Rectal smooth muscle tissue (tissue), 1 donor: ENCODE results near the gene KCNB1.
A peak's percentile ranks its signal among the peaks of the same experiment; 100 is the strongest.
"Not testable (repeated sequence)": the region's sequence is repeated elsewhere in the genome, so short reads cannot be mapped to it uniquely, and the experiment has no call there.

ENCODE experiments used
- H3K27ac ChIP-seq: one replicate; pipeline ENCODE4 v1.7.0; 2013; ENCODE audit warnings: low read depth, low read length, inconsistent platforms
- H3K27me3 ChIP-seq: one replicate; pipeline ENCODE4 v1.7.0; 2013; ENCODE audit warnings: low read length; ENCODE audit not compliant: control insufficient read depth, insufficient read depth
- H3K36me3 ChIP-seq: one replicate; pipeline ENCODE4 v1.7.0; 2013; ENCODE audit warnings: low read length; ENCODE audit not compliant: control insufficient read depth, insufficient read depth
- H3K4me1 ChIP-seq: one replicate; pipeline ENCODE4 v1.7.0; 2013; ENCODE audit warnings: low read length; ENCODE audit not compliant: control insufficient read depth, insufficient read depth
- H3K4me3 ChIP-seq: one replicate; pipeline ENCODE4 v1.7.0; 2013; ENCODE audit warnings: low read length
- H3K9ac ChIP-seq: one replicate; pipeline ENCODE4 v1.7.0; 2013; ENCODE audit warnings: low read length

The KCNB1 gene

DNA sequence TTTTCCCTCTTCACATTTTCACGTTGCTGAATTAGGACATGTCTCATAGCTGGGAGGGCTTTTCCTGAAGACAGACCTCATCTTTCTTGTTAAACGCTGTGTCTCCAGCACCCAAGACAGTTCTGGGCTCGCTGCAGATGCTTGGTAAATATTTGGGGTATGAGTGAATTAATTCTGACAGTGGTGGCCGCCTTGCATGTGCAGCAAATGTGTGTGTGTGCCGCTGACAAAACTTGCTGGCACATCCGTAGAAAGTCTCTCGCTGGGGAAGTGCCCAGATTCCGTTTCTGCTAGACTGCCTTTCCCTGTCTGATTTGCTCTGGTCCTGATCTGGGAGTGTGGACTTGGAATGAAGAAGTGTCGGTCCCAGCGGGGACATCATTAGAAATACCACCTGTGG, 156.4 kb downstream of the KCNB1 start:
- Histone ChIP-seq H3K4me1 (peaks cover 2% of the 10 kb centered on the region), H3K27me3 (no peaks in the 10 kb centered on the region), H3K27ac (no peak overlapping the region), H3K9ac (no peak overlapping the region), H3K4me3 (no peak overlapping the region), H3K36me3 (no peaks in the 10 kb centered on the region)

DNA sequence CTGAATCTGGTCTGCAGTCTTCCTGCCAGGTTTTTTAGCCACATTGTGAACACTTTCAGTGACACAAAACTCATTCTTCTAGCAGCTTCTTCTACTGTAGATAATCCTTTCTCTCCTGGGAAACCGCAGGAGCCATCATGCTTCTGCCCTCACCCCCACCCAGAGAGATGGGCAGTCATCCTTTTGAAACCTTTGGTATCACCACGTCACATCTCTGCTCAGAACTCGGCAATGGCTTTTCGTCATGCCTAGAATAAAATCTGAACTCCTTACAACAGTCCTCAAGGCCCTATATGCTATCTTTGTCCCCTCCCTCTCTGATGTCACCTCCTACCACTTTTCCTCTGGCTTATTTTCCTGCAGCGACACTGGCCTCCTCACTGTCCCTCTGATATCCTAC, 158.2 kb downstream of the KCNB1 start:
- Histone ChIP-seq H3K4me1 (peaks cover 2% of the 10 kb centered on the region), H3K4me3 (no peak overlapping the region), H3K27me3 (peaks cover 5% of the 10 kb centered on the region), H3K9ac (no peak overlapping the region), H3K36me3 (no peaks in the 10 kb centered on the region), H3K27ac (no peak overlapping the region)

DNA sequence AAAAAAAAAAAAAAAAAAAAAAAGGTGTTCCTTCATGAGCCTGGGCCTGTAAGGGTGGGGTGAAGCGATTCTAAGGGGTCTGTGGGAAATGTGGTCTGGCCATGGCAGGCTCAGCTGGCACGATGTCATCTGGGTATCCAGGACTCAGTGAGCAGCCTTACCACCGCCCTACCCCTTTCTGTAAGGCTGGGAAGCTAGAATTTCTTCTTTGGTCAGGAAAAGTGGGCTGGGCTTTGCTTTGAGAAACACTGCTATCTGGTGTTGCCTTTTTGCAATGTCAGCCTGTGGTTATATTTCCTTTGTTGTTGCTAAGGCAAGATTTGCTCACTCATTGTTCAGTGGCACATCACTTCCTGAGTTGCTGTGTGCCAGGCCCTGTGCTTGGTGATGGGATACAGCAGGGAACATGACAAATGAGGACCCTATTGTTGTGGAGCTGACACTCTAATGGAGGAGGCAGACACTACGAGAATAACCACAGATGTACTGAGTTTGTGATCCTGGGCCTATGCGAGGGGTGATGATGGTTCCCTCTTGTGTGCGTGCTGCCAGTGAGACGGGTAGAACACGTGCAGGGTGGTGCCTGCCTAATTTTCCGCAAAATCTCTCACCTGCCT, 158.7 kb downstream of the KCNB1 start:
- H3K27me3 ChIP-seq, result peaks cover 9% of the 10 kb centered on the region
- no peak overlapping the region for H3K27ac ChIP-seq
- no peak overlapping the region for H3K4me3 ChIP-seq
- H3K4me1 ChIP-seq, result peaks cover 2% of the 10 kb centered on the region
- no peaks in the 10 kb centered on the region for H3K36me3 ChIP-seq
- H3K9ac ChIP-seq, result no peak overlapping the region

DNA sequence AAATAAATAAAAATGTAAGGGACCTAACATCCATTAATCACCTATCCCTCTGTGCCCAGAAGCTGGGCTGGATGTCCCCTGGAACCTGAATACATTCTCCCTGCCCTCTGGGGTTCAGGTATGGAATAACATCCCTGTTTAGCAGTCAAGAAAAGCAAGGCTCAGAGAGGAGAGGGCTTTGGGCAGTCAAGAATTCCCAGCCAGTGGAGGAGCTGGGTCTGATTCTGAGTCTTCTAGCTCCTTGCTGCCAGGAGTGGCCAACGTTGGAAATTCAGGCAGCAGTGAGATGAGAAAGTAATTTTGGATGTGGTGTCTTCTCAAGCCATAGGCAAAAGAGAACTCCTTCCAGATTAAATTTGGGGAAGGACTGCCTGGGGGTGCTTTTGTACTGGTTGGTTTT, 162.0 kb downstream of the KCNB1 start:
- Histone ChIP-seq H3K27me3 (peaks cover 20% of the 10 kb centered on the region), H3K4me3 (no peak overlapping the region), H3K9ac (no peak overlapping the region), H3K27ac (no peak overlapping the region), H3K4me1 (no peaks in the 10 kb centered on the region), H3K36me3 (no peaks in the 10 kb centered on the region)

DNA sequence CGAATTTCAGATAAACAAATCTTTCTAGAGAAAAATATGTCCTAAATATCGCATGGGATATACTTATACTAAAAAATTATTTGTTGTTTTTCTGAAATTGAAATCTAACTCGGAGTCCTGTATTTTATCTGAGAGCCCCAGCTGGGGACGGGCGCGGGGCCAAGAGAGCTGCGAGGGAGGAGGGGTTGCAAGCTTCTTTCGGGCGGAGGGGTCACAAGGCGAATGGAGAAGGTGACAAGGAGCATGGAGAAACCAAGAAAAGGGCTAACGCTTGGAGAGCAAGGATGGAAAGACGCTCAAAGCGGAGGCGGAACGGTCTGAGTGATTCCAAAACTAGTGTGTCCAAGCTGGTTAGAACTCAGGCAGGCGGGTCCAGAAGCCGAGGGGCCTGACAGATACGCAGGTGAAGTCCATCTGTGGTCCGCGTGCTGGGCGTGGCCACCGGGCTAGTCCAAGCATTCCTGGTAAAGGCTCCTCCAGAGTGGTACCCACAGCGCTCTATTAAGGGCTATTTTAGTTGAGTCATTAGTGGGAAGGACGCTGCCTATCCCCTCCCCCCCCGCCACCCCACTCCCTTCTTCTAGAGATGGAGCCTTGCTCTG, 163.2 kb downstream of the KCNB1 start:
- no peaks in the 10 kb centered on the region for H3K4me1 ChIP-seq
- H3K27me3 ChIP-seq, result peaks cover 20% of the 10 kb centered on the region
- H3K36me3 ChIP-seq, result no peaks in the 10 kb centered on the region
- H3K9ac ChIP-seq, result no peak overlapping the region
- peak overlapping the region; percentile 23 for H3K4me3 ChIP-seq
- no peak overlapping the region for H3K27ac ChIP-seq

DNA sequence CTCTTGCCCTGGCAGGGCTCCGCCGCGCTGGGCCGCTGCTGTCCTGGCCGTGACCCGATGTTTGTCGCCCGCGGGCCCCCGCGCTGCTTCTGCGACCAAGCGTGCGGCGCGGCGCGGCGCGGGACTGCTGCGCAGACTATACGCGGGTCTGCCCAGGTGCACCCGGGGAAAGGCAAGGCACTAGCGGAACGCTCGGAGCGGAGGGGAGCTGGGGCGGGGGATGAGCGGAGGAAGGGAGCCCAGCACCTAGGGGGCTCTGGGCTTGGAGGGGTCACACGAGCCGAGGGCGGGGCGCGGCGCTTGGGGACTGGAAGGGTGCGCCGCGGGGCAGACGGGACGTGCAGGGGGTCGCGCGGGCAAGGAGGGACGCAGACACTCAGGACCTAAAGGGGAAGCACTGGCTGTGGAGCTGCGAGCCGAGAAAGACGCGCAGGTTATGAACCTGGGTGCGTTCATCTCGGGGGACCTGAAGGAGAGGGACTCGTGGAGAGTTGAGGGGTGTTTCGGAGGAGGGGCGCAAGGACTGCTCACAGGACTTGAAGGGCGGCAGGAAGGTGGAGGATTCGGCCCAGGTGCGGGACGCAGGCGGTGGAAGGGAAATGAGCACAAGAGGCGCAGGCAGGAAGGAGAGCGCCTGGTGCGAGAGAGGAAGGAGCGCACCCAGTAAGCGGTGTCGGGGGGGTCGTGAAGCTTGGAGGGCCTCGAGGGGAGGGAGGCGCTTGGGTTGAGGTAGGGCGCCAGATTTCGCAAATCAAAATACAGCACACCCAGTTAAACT, 163.8 kb downstream of the KCNB1 start:
- no peak overlapping the region for H3K9ac ChIP-seq
- no peak overlapping the region for H3K27ac ChIP-seq
- H3K4me3 ChIP-seq, result peak overlapping the region; percentile 17
- H3K27me3 ChIP-seq, result peaks cover 20% of the 10 kb centered on the region
- H3K4me1 ChIP-seq, result no peaks in the 10 kb centered on the region
- H3K36me3 ChIP-seq, result no peaks in the 10 kb centered on the region

DNA sequence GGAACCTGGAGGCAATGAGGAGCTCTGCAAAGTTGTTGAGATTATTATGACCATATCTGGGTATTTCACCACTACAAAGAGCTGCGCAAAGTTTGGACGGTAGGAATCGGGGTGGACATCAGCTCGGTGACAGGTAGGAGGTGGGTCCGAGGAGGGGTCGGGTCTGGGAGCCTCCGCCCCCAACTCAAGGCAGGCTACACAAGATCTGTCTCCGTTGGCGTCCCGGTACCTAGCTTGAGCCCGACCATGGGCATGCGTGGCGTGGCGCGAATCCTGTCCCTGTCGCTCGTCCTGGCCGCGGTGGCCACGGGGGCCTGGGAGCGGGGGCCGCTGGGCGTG, 164.4 kb downstream of the KCNB1 start:
- H3K36me3 ChIP-seq, result no peaks in the 10 kb centered on the region
- no peak overlapping the region for H3K9ac ChIP-seq
- peak overlapping the region; percentile 17 for H3K4me3 ChIP-seq
- H3K27ac ChIP-seq, result no peak overlapping the region
- H3K4me1 ChIP-seq, result no peaks in the 10 kb centered on the region
- H3K27me3 ChIP-seq, result peaks cover 20% of the 10 kb centered on the region

DNA sequence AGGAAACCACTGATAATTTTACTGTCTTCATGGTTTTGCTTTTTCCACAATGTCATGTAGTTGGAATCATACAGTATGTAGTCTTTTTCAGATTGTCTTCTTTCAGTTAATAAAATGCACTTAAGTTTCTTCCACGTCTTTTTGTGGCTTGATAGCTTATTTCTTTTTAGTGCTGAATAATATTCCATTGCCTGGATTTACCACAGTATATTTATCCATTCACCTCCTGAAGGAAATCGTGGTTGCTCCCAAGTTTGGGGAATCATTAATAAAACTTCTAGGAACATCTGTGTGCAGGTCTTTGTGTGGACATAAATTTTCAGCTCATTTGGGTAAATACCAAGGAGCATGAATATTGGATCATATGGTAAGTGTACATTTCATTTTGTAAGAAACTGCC, 165.8 kb downstream of the KCNB1 start:
- Histone ChIP-seq H3K27me3 (peaks cover 20% of the 10 kb centered on the region), H3K4me3 (no peak overlapping the region), H3K9ac (no peak overlapping the region), H3K36me3 (no peaks in the 10 kb centered on the region), H3K27ac (no peak overlapping the region), H3K4me1 (no peaks in the 10 kb centered on the region)

DNA sequence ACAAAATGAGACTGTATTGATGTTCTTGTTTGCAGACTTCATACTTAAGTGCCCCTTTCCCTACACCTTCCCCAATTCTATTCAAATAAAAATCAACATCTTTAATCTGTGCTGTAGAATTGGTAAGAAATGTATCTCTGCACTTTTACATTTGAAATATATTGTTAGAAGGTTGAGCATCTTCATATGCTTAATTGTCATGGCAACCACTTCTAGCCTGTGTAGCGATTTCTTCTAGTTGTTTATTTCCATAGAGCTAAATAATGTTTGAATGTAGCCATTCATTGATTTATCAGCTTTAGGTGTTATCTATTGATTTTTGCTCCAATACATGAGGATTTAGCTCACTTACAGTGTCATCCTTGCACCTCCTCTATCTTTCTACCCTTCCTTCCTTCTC, 166.9 kb downstream of the KCNB1 start:
- Histone ChIP-seq H3K4me1 (no peaks in the 10 kb centered on the region), H3K36me3 (no peaks in the 10 kb centered on the region), H3K27ac (no peak overlapping the region), H3K9ac (no peak overlapping the region), H3K27me3 (peaks cover 20% of the 10 kb centered on the region), H3K4me3 (no peak overlapping the region)

DNA sequence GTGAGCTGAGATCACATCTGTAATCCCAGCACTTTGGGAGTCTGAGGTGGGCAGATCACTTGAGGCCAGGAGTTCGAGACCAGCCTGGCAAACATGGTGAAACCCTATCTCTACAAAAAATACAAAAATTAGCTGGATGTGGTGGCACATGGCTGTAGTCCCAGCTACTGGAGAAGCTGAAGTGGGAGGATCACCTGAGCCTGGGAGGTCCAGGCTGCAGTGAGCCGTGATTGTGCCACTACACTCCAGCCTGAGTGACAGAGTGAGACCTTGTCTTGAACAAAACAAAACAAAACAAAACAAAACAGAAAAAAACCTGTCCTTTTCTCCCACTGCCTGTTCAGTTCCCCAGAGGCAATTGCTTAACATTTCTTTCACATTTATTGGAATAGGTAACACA, 168.4 kb downstream of the KCNB1 start:
- not testable (repeated sequence) for H3K4me1 ChIP-seq, H3K4me3 ChIP-seq, H3K9ac ChIP-seq, H3K36me3 ChIP-seq, H3K27ac ChIP-seq
- peaks cover 12% of the 10 kb centered on the region for H3K27me3 ChIP-seq
